Chondrocyte (in vitro differentiated cells): ENCODE measurements around the gene CTSH. TPM values are rescaled to one million over a fixed set of nuclear protein-coding genes. Genes with fewer than 3 reads are reported as not detected.

Experiments
- DNase-seq: peaks from one replicate; pipeline ENCODE4 v3.0.0; 2021; ENCODE audit warnings: mixed read lengths, low spot score
- H3K27ac Mint-ChIP-seq: one replicate; pipeline ENCODE4 v1.8.0; 2021; ENCODE audit warnings: mild to moderate bottlenecking, moderate library complexity, mixed read lengths; ENCODE audit not compliant: unreplicated experiment
- H3K27me3 Mint-ChIP-seq: 2 replicates; pipeline ENCODE4 v1.8.0; 2021; ENCODE audit warnings: low read depth, mixed read lengths
- H3K36me3 Mint-ChIP-seq: 2 replicates; pipeline ENCODE4 v1.8.0; 2021; ENCODE audit warnings: low read depth, mixed read lengths
- H3K4me1 Mint-ChIP-seq: 2 replicates; pipeline ENCODE4 v1.8.0; 2021; ENCODE audit warnings: low read depth, mild to moderate bottlenecking, mixed read lengths
- H3K4me3 Mint-ChIP-seq: one replicate; pipeline ENCODE4 v1.8.0; 2021; ENCODE audit warnings: mild to moderate bottlenecking, moderate library complexity, mixed read lengths; ENCODE audit not compliant: unreplicated experiment
- H3K9me3 Mint-ChIP-seq: 2 replicates; pipeline ENCODE4 v1.8.0; 2021; ENCODE audit warnings: low read depth, mixed read lengths
- CTCF ChIP-seq: fragments of 200-600 bp; sonication (generic); IDR thresholded peaks from 2 replicates; pipeline ENCODE4 v1.5.0; 2021; ENCODE audit warnings: antibody characterized with exemption, mild to moderate bottlenecking, moderate library complexity
- total RNA-seq: library from RNA; stranded (reverse); gene quantifications from 3 replicates; pipeline ENCODE4 v1.2.1, GENCODE V29; 2021

The CTSH gene
- total RNA-seq, 1 donor from 2014 or later: 22.5 TPM

- Mint-ChIP-seq H3K27ac (no peak overlapping the region), H3K4me1 (no peaks in the 10 kb centered on the region), H3K36me3 (no peaks in the 10 kb centered on the region), H3K9me3 (no peaks in the 10 kb centered on the region), H3K4me3 (no peak overlapping the region), H3K27me3 (no peaks in the 10 kb centered on the region)
- no peak for TF ChIP-seq CTCF
- peak; percentile 33 for DNase-seq
Measured at GRCh38 chr15:78977091-78977571, 32.3 kb upstream of the CTSH start.

- no peak for TF ChIP-seq CTCF
- H3K4me3 Mint-ChIP-seq: no peak overlapping the region
- peak; percentile 55 for DNase-seq
- no peaks in the 10 kb centered on the region for H3K4me1 Mint-ChIP-seq
- H3K36me3 Mint-ChIP-seq: no peaks in the 10 kb centered on the region
- no peaks in the 10 kb centered on the region for H3K27me3 Mint-ChIP-seq
- H3K9me3 Mint-ChIP-seq: no peaks in the 10 kb centered on the region
- no peak overlapping the region for H3K27ac Mint-ChIP-seq
Measured at GRCh38 chr15:78976691-78977090, 31.8 kb upstream of the CTSH start.

GRCh38 chr15:78974272-78974918 lies 29.5 kb upstream of the CTSH start:
- Mint-ChIP-seq H3K27ac (no peak overlapping the region), H3K4me3 (no peak overlapping the region), H3K4me1 (peaks cover 5% of the 10 kb centered on the region)

GRCh38 chr15:78969687-78970349 lies 25.0 kb upstream of the CTSH start:
- no peak overlapping the region for H3K4me3 Mint-ChIP-seq
- no peak for DNase-seq
- H3K36me3 Mint-ChIP-seq: no peaks in the 10 kb centered on the region
- H3K4me1 Mint-ChIP-seq: peaks cover 5% of the 10 kb centered on the region
- TF ChIP-seq CTCF: no peak
- no peaks in the 10 kb centered on the region for H3K27me3 Mint-ChIP-seq
- no peak overlapping the region for H3K27ac Mint-ChIP-seq
- H3K9me3 Mint-ChIP-seq: no peaks in the 10 kb centered on the region

More at GRCh38 chr15:78974272-78974918, 29.5 kb upstream of the CTSH start:
- Mint-ChIP-seq H3K9me3 (no peaks in the 10 kb centered on the region), H3K27me3 (no peaks in the 10 kb centered on the region), H3K36me3 (no peaks in the 10 kb centered on the region)
- DNase-seq: no peak
- TF ChIP-seq CTCF: no peak

GRCh38 chr15:78968539-78969271 lies 23.9 kb upstream of the CTSH start:
- no peaks in the 10 kb centered on the region for H3K36me3 Mint-ChIP-seq
- H3K9me3 Mint-ChIP-seq: no peaks in the 10 kb centered on the region
- H3K27ac Mint-ChIP-seq: no peak overlapping the region
- no peak for DNase-seq
- no peak for TF ChIP-seq CTCF
- no peaks in the 10 kb centered on the region for H3K27me3 Mint-ChIP-seq
- H3K4me1 Mint-ChIP-seq: peaks cover 5% of the 10 kb centered on the region
- no peak overlapping the region for H3K4me3 Mint-ChIP-seq
